Erythroblast (primary cell): ENCODE results near the gene BBS10.

Source experiments
- GATA1 ChIP-seq: IDR thresholded peaks from 2 replicates; pipeline ENCODE4 v1.6.1; 2011; ENCODE audit warnings: low read depth, mild to moderate bottlenecking, control low read depth, low read length, moderate library complexity
- POLR2A ChIP-seq: IDR thresholded peaks from 2 replicates; pipeline ENCODE4 v1.6.1; 2011; ENCODE audit warnings: mild to moderate bottlenecking, low read length

GRCh38 chr12:76379261-76379660 lies 31.0 kb upstream of the BBS10 start:
- no peak for TF ChIP-seq POLR2A
- no peak for TF ChIP-seq GATA1
